IMR-90 (cell line): Measurements from ENCODE around the gene MAGI3.
"Not testable (repeated sequence)": the region's sequence is repeated elsewhere in the genome, so short reads cannot be mapped to it uniquely, and the experiment has no call there.

Experiments
- BHLHE40 ChIP-seq: fragments of 150-350 bp; IDR thresholded peaks from 2 replicates; pipeline ENCODE4 v1.6.1; 2016; ENCODE audit warnings: mild to moderate bottlenecking, low read depth, low read length
- CEBPB ChIP-seq: IDR thresholded peaks from 2 replicates; pipeline ENCODE4 v1.6.1; 2012; ENCODE audit warnings: low read depth, low read length, improper control_type of control experiment
- MAFK ChIP-seq: IDR thresholded peaks from 2 replicates; pipeline ENCODE4 v1.6.1; 2012; ENCODE audit warnings: low read depth, low read length, improper control_type of control experiment
- MAZ ChIP-seq: IDR thresholded peaks from 2 replicates; pipeline ENCODE4 v1.6.1; 2012; ENCODE audit warnings: low read depth, mild to moderate bottlenecking, low read length, improper control_type of control experiment, moderate library complexity, borderline replicate concordance
- MXI1 ChIP-seq: IDR thresholded peaks from 2 replicates; pipeline ENCODE4 v1.6.1; 2012; ENCODE audit warnings: low read depth, mild to moderate bottlenecking, low read length, moderate library complexity, borderline replicate concordance
- POLR2A ChIP-seq: IDR thresholded peaks from 2 replicates; pipeline ENCODE4 v1.6.1; 2012; ENCODE audit warnings: mild to moderate bottlenecking, low read depth, low read length
- RAD21 ChIP-seq: IDR thresholded peaks from 2 replicates; pipeline ENCODE4 v1.6.1; 2012; ENCODE audit warnings: low read length, improper control_type of control experiment
- RCOR1 ChIP-seq: IDR thresholded peaks from 2 replicates; pipeline ENCODE4 v1.6.1; 2012; ENCODE audit warnings: mild to moderate bottlenecking, low read length, improper control_type of control experiment; ENCODE audit not compliant: insufficient replicate concordance
- SMC3 ChIP-seq: fragments of 150-350 bp; IDR thresholded peaks from 2 replicates; pipeline ENCODE4 v1.6.1; 2016; ENCODE audit warnings: low read depth, mild to moderate bottlenecking, antibody characterized with exemption, low read length, moderate library complexity
- USF2 ChIP-seq: fragments of 150-350 bp; IDR thresholded peaks from 2 replicates; pipeline ENCODE4 v1.6.1; 2017; ENCODE audit warnings: mild to moderate bottlenecking, antibody characterized with exemption, low read length, low read depth
- TF ChIP-seq, protein P1 (sequence below): conservative IDR thresholded peaks from 2 replicates; pipeline ENCODE4 v1.5.1; 2012; ENCODE audit warnings: mild to moderate bottlenecking, low read depth, low read length, improper control_type of control experiment
- TF ChIP-seq, protein P2 (sequence below): fragments of 150-350 bp; IDR thresholded peaks from 2 replicates; pipeline ENCODE4 v1.6.1; 2016; ENCODE audit warnings: low read depth, mild to moderate bottlenecking, low read length, moderate library complexity, borderline replicate concordance

GRCh38 chr1:113412020-113412419 is 21.7 kb downstream of the MAGI3 start:
- not testable (repeated sequence) for TF ChIP-seq POLR2A, MAFK, MXI1, BHLHE40, USF2, CEBPB, MAZ, SMC3, RCOR1, RAD21
- TF ChIP-seq, protein P1, sequence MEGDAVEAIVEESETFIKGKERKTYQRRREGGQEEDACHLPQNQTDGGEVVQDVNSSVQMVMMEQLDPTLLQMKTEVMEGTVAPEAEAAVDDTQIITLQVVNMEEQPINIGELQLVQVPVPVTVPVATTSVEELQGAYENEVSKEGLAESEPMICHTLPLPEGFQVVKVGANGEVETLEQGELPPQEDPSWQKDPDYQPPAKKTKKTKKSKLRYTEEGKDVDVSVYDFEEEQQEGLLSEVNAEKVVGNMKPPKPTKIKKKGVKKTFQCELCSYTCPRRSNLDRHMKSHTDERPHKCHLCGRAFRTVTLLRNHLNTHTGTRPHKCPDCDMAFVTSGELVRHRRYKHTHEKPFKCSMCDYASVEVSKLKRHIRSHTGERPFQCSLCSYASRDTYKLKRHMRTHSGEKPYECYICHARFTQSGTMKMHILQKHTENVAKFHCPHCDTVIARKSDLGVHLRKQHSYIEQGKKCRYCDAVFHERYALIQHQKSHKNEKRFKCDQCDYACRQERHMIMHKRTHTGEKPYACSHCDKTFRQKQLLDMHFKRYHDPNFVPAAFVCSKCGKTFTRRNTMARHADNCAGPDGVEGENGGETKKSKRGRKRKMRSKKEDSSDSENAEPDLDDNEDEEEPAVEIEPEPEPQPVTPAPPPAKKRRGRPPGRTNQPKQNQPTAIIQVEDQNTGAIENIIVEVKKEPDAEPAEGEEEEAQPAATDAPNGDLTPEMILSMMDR, result not testable (repeated sequence)
- TF ChIP-seq, protein P2, sequence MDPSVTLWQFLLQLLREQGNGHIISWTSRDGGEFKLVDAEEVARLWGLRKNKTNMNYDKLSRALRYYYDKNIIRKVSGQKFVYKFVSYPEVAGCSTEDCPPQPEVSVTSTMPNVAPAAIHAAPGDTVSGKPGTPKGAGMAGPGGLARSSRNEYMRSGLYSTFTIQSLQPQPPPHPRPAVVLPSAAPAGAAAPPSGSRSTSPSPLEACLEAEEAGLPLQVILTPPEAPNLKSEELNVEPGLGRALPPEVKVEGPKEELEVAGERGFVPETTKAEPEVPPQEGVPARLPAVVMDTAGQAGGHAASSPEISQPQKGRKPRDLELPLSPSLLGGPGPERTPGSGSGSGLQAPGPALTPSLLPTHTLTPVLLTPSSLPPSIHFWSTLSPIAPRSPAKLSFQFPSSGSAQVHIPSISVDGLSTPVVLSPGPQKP, result not testable (repeated sequence)
